Measurements from ENCODE around the gene ANTXR2.
"Not testable (repeated sequence)": the region's sequence is repeated elsewhere in the genome, so short reads cannot be mapped to it uniquely, and the experiment has no call there.

Gene ANTXR2

DNA sequence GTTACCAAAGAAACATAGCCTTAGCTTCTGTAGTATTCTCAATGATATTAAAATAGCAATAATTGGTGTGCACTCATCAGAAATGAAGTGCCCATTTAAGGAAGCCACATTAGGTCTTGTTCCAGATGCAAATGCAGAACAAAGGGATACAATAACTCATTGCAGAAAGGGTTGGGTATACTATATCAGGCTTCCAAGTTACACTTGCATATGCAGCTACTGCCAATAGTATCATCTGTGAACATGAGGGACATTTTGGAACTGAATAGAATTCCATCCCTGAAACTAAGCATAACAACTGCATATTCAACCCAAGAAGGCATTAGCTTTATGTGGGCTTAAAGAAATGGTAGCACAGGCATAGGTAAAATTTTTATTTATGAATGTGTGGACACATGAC lies 167.8 kb downstream of the ANTXR2 start:
- no peak for DNase-seq

- no peak for DNase-seq
Measured at GRCh38 chr4:79904331-79904730, 168.7 kb downstream of the ANTXR2 start.

DNA sequence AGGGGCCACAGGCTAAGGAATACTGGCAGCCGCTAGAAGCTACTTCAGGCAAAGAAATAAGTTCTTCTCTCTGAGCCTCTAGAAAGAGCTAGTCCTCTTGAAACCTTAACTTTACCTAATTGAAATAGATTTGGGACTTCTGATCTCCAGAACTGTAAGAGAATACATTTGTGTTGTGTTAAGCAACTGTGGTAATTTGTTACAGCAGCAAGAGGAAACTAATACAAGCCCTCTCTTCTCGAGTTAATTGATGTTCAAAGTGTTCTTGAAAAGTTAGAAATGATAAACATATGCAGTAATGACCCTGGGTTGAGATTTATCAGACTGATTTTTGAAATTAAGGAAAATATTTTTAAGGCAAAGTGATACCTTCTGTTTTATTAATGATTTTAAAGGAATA lies 172.8 kb downstream of the ANTXR2 start:
- no peak for DNase-seq

DNA sequence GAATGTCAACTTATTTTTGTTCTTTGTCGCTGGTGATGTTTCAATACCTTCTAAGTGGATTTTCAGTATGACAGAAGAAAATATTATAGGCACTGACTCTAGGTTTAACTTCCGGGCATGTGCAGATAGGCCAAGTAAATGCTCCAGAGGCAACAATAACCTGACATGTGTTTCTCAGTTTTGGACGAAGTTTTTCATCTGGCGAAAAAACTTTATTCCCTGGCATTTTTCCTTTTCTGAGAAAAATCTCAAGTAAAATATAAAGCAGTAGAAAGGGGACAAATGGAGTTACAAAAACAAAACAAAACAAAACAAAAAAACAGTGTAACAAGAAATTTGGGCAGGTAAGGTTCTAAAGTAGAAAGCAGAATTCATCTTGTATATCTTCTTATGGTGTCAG lies 173.5 kb downstream of the ANTXR2 start:
- no peak for DNase-seq

GRCh38 chr4:79898055-79898454 lies 175.0 kb downstream of the ANTXR2 start:
- no peak for DNase-seq

DNA sequence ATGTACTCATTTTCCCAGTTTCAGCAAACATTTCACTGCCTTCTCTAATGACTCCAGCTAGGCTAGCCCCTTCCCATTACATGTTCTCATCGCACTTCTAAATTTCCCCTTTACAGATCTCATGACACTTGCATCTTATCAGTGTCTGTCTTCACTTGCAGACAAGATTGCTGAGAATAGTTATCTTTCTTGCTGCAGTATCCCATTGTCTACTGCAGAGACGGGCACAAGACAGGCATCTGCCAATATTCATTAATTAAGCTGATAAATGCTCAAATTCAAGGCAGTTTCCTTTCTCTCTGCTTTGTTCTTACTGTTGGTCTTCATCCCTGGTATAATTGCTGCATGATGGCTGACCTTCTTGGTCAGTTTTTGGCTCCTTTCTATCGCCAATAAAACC lies 175.9 kb downstream of the ANTXR2 start:
- DNase-seq = no peak

- no peak for DNase-seq
Measured at GRCh38 chr4:79893456-79893855, 179.6 kb downstream of the ANTXR2 start.

DNA sequence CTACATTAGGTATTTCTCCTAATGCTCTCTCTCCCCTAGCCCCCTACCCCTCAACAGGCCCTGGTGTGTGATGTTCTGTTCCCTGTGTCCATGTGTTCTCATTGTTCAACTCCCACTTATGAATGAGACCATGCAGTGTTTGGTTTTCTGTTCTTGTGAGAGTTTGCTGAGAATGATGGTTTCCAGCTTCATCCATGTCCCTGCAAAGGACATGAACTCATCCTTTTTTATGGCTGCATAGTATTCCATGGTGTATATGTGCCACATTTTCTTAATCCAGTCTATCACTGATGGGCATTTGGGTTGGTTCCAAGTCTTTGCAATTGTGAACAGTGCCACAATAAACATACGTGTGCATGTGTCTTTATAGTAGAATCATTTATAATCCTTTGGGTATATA lies 184.0 kb downstream of the ANTXR2 start:
- not testable (repeated sequence) for DNase-seq

DNA sequence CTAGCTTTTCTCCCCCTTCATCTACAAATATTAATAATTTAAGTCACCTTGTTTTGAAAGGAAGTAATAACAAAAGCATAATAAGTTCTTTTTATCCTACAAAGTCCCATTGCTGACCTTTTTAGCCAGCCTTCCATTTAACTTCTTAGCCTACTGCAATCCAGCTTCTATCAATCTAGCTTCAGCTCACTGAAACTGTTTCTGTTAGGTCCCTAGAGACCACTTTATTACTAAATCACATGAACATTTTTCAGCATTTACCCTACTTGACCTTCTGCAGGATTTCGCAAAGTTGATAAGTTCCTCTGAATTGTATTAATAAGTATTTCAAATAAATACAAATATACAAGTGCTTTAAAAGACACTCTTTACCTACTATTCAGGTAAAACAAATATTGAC lies 186.5 kb downstream of the ANTXR2 start:
- no peak for DNase-seq

DNA sequence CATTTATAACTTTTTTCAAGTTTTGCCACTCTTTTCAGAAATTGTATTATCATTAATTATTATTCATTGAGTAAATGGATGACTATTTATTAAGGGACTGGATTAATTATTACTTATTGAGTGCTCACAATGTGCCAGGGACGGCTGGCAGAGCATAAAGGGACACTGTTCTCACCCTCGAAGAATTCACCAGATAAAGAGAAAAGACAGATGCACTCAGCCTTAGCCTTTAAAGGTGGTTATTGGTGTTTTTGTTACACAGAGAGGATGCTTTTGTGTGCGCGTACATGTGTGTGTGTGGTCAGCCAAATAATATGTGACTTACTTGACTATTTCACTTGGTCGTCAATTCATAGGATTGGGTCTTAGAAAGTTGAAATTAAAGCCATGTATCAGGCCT lies 187.0 kb downstream of the ANTXR2 start:
- DNase-seq = no peak

DNA sequence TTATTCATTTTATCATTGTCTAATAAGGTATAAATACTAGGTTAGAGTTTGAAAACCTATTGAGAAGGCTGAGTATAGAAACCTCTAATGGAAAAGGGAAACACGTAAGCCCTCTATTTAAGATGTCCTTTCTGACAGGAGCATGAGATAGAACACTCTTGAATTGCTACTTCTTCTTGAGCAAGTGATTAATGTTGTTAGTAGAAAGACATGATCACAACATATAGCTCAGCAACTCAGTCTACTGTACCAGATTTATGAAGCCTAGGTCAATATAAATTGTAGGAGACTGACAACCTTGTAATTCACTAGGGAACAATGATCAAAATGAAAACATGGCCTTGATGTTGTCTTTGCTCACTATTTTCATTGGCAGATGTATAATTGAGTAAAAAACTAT lies 189.7 kb downstream of the ANTXR2 start:
- DNase-seq = no peak

DNA sequence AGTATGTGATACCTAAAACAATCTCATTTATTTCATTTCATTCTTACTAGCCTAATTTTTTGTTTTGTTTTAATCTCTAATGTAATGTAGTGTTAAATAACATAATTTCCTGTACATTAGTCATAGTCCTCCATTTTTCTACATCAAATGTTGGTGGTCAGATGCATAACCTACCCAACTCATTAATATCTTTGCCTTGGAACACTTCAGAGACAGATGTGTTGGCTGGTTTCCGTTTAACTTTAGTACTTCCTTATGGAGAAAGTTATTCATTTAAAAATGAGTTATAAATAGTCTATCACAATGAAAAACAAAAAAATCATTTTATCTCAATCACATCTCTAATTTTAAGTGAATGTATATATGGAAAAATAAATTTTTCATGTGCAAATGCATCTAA lies 190.2 kb downstream of the ANTXR2 start:
- no peak for DNase-seq

GRCh38 chr4:79881407-79881806 lies 191.6 kb downstream of the ANTXR2 start:
- no peak for DNase-seq

- no peak for DNase-seq
Measured at GRCh38 chr4:79877511-79877910, 195.5 kb downstream of the ANTXR2 start.

GRCh38 chr4:79875344-79875899 lies 197.6 kb downstream of the ANTXR2 start:
- DNase-seq = no peak

GRCh38 chr4:79874197-79874596 lies 198.8 kb downstream of the ANTXR2 start:
- DNase-seq = no peak

- no peak for DNase-seq
Measured at GRCh38 chr4:79872738-79873137, 200.3 kb downstream of the ANTXR2 start.

- no peak for DNase-seq
Measured at GRCh38 chr4:79871961-79872360, 201.1 kb downstream of the ANTXR2 start.

DNA sequence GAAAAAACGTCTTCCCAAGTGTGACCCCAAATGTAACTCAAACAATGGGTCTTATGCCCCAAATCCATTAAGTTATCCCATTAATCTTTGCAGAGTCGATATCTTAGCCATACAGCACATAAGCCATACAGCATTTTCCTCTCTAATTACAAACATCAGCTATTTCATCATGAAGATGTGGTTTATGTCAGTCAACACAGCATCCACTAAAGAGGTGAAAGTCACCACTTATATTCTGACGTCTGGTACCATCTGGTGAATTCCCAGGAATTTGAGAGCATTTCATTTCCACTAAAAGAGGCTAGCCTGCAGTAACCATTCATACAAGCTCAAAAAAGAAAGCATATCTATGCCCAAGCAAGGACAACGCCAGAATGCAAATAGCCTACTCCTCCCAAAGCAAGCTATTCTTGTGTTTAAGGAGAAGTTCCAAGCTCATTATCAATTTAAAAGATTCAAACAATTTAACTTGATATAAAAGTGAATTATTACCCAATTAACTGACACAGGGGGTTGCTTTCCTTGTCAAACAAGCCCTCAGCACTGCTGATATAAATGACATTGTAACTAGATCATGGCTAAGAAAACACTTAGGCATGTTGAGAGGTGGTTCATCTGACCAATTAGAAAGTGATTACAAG lies 203.3 kb downstream of the ANTXR2 start:
- no peak for DNase-seq

- DNase-seq = no peak
Measured at GRCh38 chr4:79865201-79865597, 207.8 kb downstream of the ANTXR2 start.

DNA sequence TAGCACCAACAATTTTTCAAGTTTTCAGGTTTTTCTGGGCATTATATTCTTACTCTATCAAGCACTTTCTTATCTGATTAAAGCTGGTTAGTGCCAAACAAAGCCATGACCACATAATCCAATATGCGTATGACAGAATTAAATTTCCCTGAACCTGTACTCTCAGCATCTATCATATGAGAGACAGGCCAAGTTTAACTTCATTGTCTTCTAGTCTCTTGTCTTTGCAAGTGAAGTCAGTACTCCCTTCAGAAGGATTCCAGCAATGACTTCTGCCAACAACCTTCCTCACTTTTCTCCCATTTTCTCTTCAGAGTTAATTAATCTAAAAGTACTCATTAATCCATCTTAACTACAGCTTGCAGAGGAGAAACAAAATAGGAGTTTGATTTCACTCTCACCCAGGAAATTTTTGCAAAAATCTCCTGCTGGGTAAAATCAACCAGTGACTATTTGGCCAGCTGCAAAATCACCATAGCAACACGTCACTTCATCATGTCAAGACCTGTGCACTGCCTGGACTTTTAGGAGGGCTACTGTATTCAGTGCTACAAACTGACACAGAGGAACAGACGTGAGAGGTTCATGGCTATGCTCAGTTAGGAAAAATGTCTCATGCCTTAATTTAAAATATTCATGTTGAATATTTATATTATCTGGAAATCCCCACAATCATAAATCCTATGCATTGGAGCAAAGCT lies 208.4 kb downstream of the ANTXR2 start:
- no peak for DNase-seq

GRCh38 chr4:79863333-79863732 lies 209.7 kb downstream of the ANTXR2 start:
- no peak for DNase-seq

GRCh38 chr4:79862821-79863220 lies 210.2 kb downstream of the ANTXR2 start:
- no peak for DNase-seq

- no peak for DNase-seq
Measured at GRCh38 chr4:79857811-79858210, 215.2 kb downstream of the ANTXR2 start.

DNA sequence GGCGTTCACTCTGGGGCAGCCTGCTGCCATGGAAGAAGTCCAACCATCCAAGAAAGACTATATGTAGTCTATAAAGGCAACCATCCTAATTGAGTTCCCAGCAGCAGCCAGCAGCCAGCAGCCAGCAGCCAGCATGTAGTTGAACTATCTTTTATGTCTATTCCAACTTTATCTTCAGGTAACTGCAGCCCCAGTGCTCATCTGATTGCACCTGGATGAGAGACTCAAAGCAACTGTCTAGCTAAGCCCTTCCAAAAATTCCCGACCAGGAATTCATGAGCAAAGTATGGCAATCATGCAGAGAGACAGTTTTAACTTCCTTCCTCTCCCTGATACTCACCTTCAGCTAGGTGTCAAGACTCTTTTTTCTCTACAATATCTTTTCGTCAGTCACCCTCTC lies 216.8 kb downstream of the ANTXR2 start:
- no peak for DNase-seq
